ACC112 (cell line): ENCODE results near the gene EML4.

Experiments used
- H2AFZ ChIP-seq: fragments of 200-600 bp; sonication (generic); one replicate; pipeline ENCODE4 v1.6.0; 2017; ENCODE audit warnings: antibody characterized with exemption, low read length; ENCODE audit not compliant: unreplicated experiment
- H3K27ac ChIP-seq: fragments of 200-600 bp; sonication (generic); 2 replicates; pipeline ENCODE4 v1.5.1; 2014; ENCODE audit warnings: low read depth, mild to moderate bottlenecking, antibody characterized with exemption, low read length, moderate library complexity
- H3K27me3 ChIP-seq: fragments of 200-600 bp; sonication (generic); 2 replicates; pipeline ENCODE4 v1.6.1; 2014; ENCODE audit warnings: mild to moderate bottlenecking, antibody characterized with exemption, low read length, moderate library complexity, mixed read lengths; ENCODE audit not compliant: insufficient read depth
- H3K36me3 ChIP-seq: fragments of 200-600 bp; sonication (generic); 2 replicates; pipeline ENCODE4 v1.6.1; 2016; ENCODE audit warnings: mild to moderate bottlenecking, antibody characterized with exemption, low read length, moderate library complexity, mixed read lengths; ENCODE audit not compliant: insufficient read depth
- H3K4me1 ChIP-seq: fragments of 200-600 bp; sonication (generic); one replicate; pipeline ENCODE4 v1.6.1; 2016; ENCODE audit warnings: low read length, mixed read lengths; ENCODE audit not compliant: insufficient read depth, unreplicated experiment, control insufficient read depth
- H3K4me3 ChIP-seq: fragments of 200-600 bp; sonication (generic); 2 replicates; pipeline ENCODE4 v1.5.1; 2014; ENCODE audit warnings: mild to moderate bottlenecking, low read depth, low read length
- H3K79me2 ChIP-seq: fragments of 200-600 bp; sonication (generic); one replicate; pipeline ENCODE4 v1.6.0; 2016; ENCODE audit warnings: low read length; ENCODE audit not compliant: control insufficient read depth, unreplicated experiment, insufficient read depth

The EML4 gene

GRCh38 chr2:42353792-42354429 lies 184.8 kb downstream of the EML4 start:
- H3K36me3 ChIP-seq = peaks cover 19% of the 10 kb centered on the region
- H3K4me1 ChIP-seq = peaks cover 3% of the 10 kb centered on the region
- no peak overlapping the region for H3K27ac ChIP-seq
- H3K79me2 ChIP-seq = peaks cover 77% of the 10 kb centered on the region
- H3K27me3 ChIP-seq = no peaks in the 10 kb centered on the region
- H2AFZ ChIP-seq = no peak overlapping the region
- H3K4me3 ChIP-seq = no peak overlapping the region

- peak overlapping the region; percentile 93 for H3K4me3 ChIP-seq
- peak overlapping the region; percentile 86 for H3K27ac ChIP-seq
- H3K36me3 ChIP-seq = 0 out of 2 replicates have a peak, but pooled peaks cover 3% of the 10 kb centered on the region
- H3K27me3 ChIP-seq = no peaks in the 10 kb centered on the region
- peaks cover 63% of the 10 kb centered on the region for H3K79me2 ChIP-seq
- H3K4me1 ChIP-seq = peaks cover 11% of the 10 kb centered on the region
- H2AFZ ChIP-seq = no peak overlapping the region
Measured at GRCh38 chr2:42359304-42359964, 190.3 kb downstream of the EML4 start.

GRCh38 chr2:42359965-42360483 lies 190.9 kb downstream of the EML4 start:
- H3K36me3 ChIP-seq = 0 out of 2 replicates have a peak, but pooled peaks cover 3% of the 10 kb centered on the region
- peaks cover 11% of the 10 kb centered on the region for H3K4me1 ChIP-seq
- peaks cover 57% of the 10 kb centered on the region for H3K79me2 ChIP-seq
- peak overlapping the region; percentile 86 for H3K27ac ChIP-seq
- H2AFZ ChIP-seq = peak overlapping the region; percentile 30
- H3K4me3 ChIP-seq = peak overlapping the region; percentile 93
- no peaks in the 10 kb centered on the region for H3K27me3 ChIP-seq

- H3K79me2 ChIP-seq = peaks cover 54% of the 10 kb centered on the region
- peak overlapping the region; percentile 86 for H3K27ac ChIP-seq
- no peaks in the 10 kb centered on the region for H3K27me3 ChIP-seq
- peak overlapping the region; percentile 96 for H2AFZ ChIP-seq
- H3K4me3 ChIP-seq = peak overlapping the region; percentile 93
- peaks cover 11% of the 10 kb centered on the region for H3K4me1 ChIP-seq
- H3K36me3 ChIP-seq = 0 out of 2 replicates have a peak, but pooled peaks cover 3% of the 10 kb centered on the region
Measured at GRCh38 chr2:42360493-42360889, 191.3 kb downstream of the EML4 start.

- H3K27ac ChIP-seq = peak within 1 kb of the TSS; percentile 86
- peak within 1 kb of the TSS; percentile 96 for H2AFZ ChIP-seq
- H3K4me1 ChIP-seq = peaks cover 11% of the 10 kb centered on the region
- H3K27me3 ChIP-seq = no peaks in the 10 kb centered on the region
- peaks cover 49% of the 10 kb centered on the region for H3K79me2 ChIP-seq
- H3K36me3 ChIP-seq = 0 out of 2 replicates have a peak, but pooled peaks cover 3% of the 10 kb centered on the region
- H3K4me3 ChIP-seq = peak within 1 kb of the TSS; percentile 93
Measured at GRCh38 chr2:42360890-42361727, 192.0 kb downstream of the EML4 start, which contains the start of gene COX7A2L. Gene COX7A2L, minus strand, starts transcription at chr2:42361217. Its CDS starts 56 bp downstream, at chr2:42361161.

- Histone ChIP-seq H3K79me2 (peaks cover 42% of the 10 kb centered on the region), H2AFZ (peak overlapping the region; percentile 74), H3K27ac (no peak overlapping the region), H3K4me1 (peaks cover 11% of the 10 kb centered on the region), H3K27me3 (no peaks in the 10 kb centered on the region), H3K36me3 (0 out of 2 replicates have a peak, but pooled peaks cover 3% of the 10 kb centered on the region), H3K4me3 (peak overlapping the region; percentile 93)
Measured at GRCh38 chr2:42361728-42362283, 192.7 kb downstream of the EML4 start.

- Histone ChIP-seq H3K79me2 (peaks cover 26% of the 10 kb centered on the region), H3K4me3 (no peak overlapping the region), H3K27ac (no peak overlapping the region), H3K27me3 (no peaks in the 10 kb centered on the region), H3K4me1 (peaks cover 21% of the 10 kb centered on the region), H3K36me3 (no peaks in the 10 kb centered on the region), H2AFZ (no peak overlapping the region)
Measured at GRCh38 chr2:42363413-42363812, 194.3 kb downstream of the EML4 start.

DNA sequence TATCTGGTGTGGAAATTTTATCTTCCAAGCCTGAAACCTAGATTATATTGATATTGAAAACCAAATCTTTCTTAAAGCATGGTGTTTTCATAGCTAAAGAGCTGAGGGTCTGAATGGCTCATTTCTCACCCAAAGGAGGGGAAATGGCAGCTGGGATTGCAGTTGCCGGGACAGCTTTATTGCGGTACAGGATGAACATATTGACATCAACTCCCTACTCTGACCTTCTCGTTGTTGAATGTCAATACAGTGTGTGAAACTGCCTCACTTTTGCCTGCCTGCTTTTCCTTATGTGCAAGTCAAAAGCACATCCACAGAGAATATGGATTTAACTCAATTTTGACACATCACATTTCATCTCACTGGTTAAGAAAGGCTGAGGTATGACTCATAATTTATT lies 195.5 kb downstream of the EML4 start:
- Histone ChIP-seq H2AFZ (no peak overlapping the region), H3K4me1 (peaks cover 14% of the 10 kb centered on the region), H3K36me3 (no peaks in the 10 kb centered on the region)

GRCh38 chr2:42366411-42366810 lies 197.3 kb downstream of the EML4 start:
- Histone ChIP-seq H3K79me2 (no peaks in the 10 kb centered on the region), H3K4me1 (peaks cover 14% of the 10 kb centered on the region), H2AFZ (no peak overlapping the region), H3K36me3 (no peaks in the 10 kb centered on the region), H3K27ac (no peak overlapping the region), H3K4me3 (no peak overlapping the region), H3K27me3 (no peaks in the 10 kb centered on the region)

More for the DNA sequence above, 195.5 kb downstream of the EML4 start:
- H3K4me3 ChIP-seq = no peak overlapping the region
- H3K79me2 ChIP-seq = peaks cover 14% of the 10 kb centered on the region
- H3K27me3 ChIP-seq = no peaks in the 10 kb centered on the region
- H3K27ac ChIP-seq = no peak overlapping the region

DNA sequence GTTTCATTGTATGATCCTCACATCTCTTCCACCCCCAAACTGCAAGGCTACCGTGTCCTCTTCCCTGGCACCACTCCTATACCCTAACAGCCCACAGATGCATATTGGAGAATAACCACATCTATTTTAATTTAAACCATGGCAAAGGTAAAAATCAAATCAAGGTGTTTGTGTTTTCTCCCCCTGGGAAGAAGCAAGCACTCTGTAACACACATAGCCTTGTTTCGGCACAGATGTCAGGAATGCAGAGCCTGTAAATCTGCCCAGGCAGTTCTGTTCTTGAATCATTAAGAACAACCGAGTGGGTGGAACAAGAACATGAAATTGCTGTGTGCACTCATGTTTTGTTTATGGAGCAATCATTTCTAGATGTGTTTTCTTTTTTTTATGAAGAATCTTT lies 198.7 kb downstream of the EML4 start:
- peak overlapping the region; percentile 33 for H3K4me3 ChIP-seq
- H3K79me2 ChIP-seq = no peaks in the 10 kb centered on the region
- H3K4me1 ChIP-seq = peaks cover 9% of the 10 kb centered on the region
- H3K27me3 ChIP-seq = no peaks in the 10 kb centered on the region
- no peak overlapping the region for H3K27ac ChIP-seq
- peak overlapping the region; percentile 77 for H2AFZ ChIP-seq
- no peaks in the 10 kb centered on the region for H3K36me3 ChIP-seq
